Measurements from ENCODE around the gene DNAJC12. TPM values are rescaled to one million over a fixed set of nuclear protein-coding genes. Genes with fewer than 3 reads are reported as not detected.
"Not testable (repeated sequence)": the region's sequence is repeated elsewhere in the genome, so short reads cannot be mapped to it uniquely, and the experiment has no call there.

Gene DNAJC12
- total RNA-seq, 4 donors from 2014 or later = 0.57 TPM; not detected in 3

DNA sequence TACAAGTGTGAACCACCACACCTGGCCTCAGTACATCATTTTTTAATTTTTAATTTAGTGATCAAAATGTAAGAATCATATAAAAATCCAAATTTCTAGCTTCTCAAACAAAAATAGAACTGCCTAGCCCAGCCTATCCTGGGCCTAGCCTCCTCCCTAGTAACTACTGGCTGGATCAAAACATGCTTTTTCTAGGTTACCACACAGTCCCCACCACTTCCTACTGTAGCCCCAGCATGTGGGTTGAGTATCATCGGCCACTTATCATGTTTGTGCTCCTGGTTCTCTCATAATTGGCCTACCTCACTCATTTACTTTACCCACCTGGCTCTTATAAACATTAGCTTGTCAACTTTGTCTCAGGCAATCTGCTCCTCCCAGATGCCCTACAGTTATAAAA, 52.9 kb downstream of the DNAJC12 start:
- 69% methylated on average over 1 of the region's 1 CpG for WGBS

GRCh38 chr10:67784474-67784873, 53.5 kb downstream of the DNAJC12 start:
- Histone ChIP-seq H3K27ac (no peak overlapping the region), H3K9me3 (no peaks in the 10 kb centered on the region), H3K27me3 (peaks cover 2% of the 10 kb centered on the region), H3K4me3 (no peak overlapping the region), H3K4me1 (no peaks in the 10 kb centered on the region), H3K36me3 (no peaks in the 10 kb centered on the region)
- no peak for DNase-seq (ENCODE audit: low spot score in 2 of 2)
- TF ChIP-seq POLR2AphosphoS5 (IDR thresholded peaks at IDR 0.05) = no peak
- TF ChIP-seq POLR2A (IDR thresholded peaks at IDR 0.05) = no peak
- TF ChIP-seq EP300 (IDR thresholded peaks at IDR 0.05) = no peak
- TF ChIP-seq CTCF (IDR thresholded peaks at IDR 0.05) = no peak
- WGBS = 47% methylated on average over 3 of the region's 3 CpGs

More for the DNA sequence above, 52.9 kb downstream of the DNAJC12 start:
- no peak overlapping the region for H3K4me3 ChIP-seq
- H3K27ac ChIP-seq = no peak overlapping the region
- no peaks in the 10 kb centered on the region for H3K9me3 ChIP-seq
- no peaks in the 10 kb centered on the region for H3K4me1 ChIP-seq
- peaks cover 2% of the 10 kb centered on the region for H3K27me3 ChIP-seq
- no peak for DNase-seq (ENCODE audit: low spot score in 2 of 2)
- TF ChIP-seq POLR2AphosphoS5 (IDR thresholded peaks at IDR 0.05) (no peak), EP300 (IDR thresholded peaks at IDR 0.05) (no peak), CTCF (IDR thresholded peaks at IDR 0.05) (no peak), POLR2A (IDR thresholded peaks at IDR 0.05) (no peak)
- H3K36me3 ChIP-seq = no peaks in the 10 kb centered on the region

GRCh38 chr10:67783606-67784294, 54.2 kb downstream of the DNAJC12 start:
- H3K36me3 ChIP-seq = no peaks in the 10 kb centered on the region
- H3K4me1 ChIP-seq = no peaks in the 10 kb centered on the region
- H3K27me3 ChIP-seq = peaks cover 2% of the 10 kb centered on the region
- no peak overlapping the region for H3K4me3 ChIP-seq
- DNase-seq (ENCODE audit: low spot score in 2 of 2) = no peak
- 93% methylated on average over 5 of the region's 5 CpGs for WGBS
- no peaks in the 10 kb centered on the region for H3K9me3 ChIP-seq
- TF ChIP-seq POLR2AphosphoS5 (IDR thresholded peaks at IDR 0.05) (no peak), POLR2A (IDR thresholded peaks at IDR 0.05) (no peak), EP300 (IDR thresholded peaks at IDR 0.05) (no peak), CTCF (IDR thresholded peaks at IDR 0.05) (no peak)
- H3K27ac ChIP-seq = no peak overlapping the region

DNA sequence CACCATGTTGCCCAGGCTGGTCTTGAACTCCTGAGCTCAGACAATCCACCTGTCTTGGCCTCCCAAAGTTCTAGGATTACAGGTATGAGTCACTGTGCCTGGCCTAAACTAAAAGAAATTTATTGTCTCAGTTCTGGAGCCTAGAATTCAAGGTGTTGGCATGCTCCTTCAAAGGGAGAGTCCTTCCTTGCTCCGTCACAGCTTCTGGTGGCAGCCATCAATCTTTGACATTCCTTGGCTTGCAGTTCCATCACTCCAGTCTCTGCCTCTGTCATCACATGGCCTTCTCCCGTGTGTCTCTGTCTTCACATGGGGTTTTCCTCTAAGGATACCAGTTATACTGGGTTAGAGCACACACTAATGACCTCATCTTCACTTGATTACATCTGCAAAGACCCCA, 55.5 kb downstream of the DNAJC12 start:
- Histone ChIP-seq H3K27me3 (peaks cover 2% of the 10 kb centered on the region), H3K4me3 (no peak overlapping the region), H3K4me1 (no peaks in the 10 kb centered on the region), H3K9me3 (no peaks in the 10 kb centered on the region), H3K36me3 (no peaks in the 10 kb centered on the region), H3K27ac (no peak overlapping the region)
- no peak for TF ChIP-seq CTCF (IDR thresholded peaks at IDR 0.05)
- TF ChIP-seq POLR2AphosphoS5 (IDR thresholded peaks at IDR 0.05) = no peak
- no peak for TF ChIP-seq POLR2A (IDR thresholded peaks at IDR 0.05)
- TF ChIP-seq EP300 (IDR thresholded peaks at IDR 0.05) = no peak
- 32% methylated on average over 2 of the region's 2 CpGs for WGBS
- DNase-seq (ENCODE audit: low spot score in 2 of 2) = no peak

DNA sequence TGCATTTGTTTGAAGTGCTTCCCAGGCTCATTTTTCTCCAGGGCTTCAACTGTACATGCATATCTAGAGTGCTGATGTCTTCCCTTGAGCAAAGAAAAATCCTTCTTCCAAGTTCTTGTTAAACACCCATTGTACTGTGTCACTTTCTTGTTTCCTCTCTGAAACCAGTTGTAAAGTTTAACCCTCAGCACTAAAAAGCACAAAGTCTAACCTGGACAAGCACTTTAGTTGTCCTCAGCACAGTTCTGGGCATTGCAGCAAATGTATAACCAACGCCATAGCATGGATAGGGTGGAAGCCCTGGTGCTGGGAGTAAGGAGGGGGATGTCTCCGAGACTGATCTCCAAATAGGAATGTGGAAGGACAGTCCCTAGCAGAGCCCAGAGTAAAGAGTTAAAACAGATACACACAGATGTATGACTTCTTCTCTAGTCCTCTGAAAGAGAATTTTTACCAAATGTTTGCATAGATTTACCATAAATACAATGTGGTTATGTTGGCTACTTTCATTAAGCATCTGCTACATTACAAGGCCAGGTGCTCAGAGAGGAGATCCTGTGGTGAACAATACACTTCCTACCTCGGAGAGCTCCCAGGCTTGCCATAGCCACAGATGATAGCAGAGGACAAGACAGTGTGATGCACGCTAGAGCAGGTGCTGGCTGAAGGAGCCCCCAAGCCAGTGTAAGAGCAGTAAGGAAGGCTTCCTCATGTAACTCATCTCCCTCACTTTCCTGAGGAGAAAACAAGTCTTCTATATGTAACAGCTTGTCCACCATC, 57.0 kb downstream of the DNAJC12 start:
- Histone ChIP-seq H3K9me3 (no peaks in the 10 kb centered on the region), H3K27me3 (peaks cover 2% of the 10 kb centered on the region), H3K4me3 (no peak overlapping the region), H3K27ac (no peak overlapping the region), H3K4me1 (no peaks in the 10 kb centered on the region), H3K36me3 (no peaks in the 10 kb centered on the region)
- DNase-seq (ENCODE audit: low spot score in 2 of 2) = no peak
- 56% methylated on average over 4 of the region's 4 CpGs for WGBS
- TF ChIP-seq POLR2AphosphoS5 (IDR thresholded peaks at IDR 0.05) = no peak
- TF ChIP-seq CTCF (IDR thresholded peaks at IDR 0.05) = no peak

GRCh38 chr10:67780204-67780621, 57.8 kb downstream of the DNAJC12 start:
- not testable (repeated sequence) for H3K36me3 ChIP-seq; H3K4me3 ChIP-seq; H3K27ac ChIP-seq; H3K27me3 ChIP-seq; H3K9me3 ChIP-seq; DNase-seq (ENCODE audit: low spot score in 2 of 2); H3K4me1 ChIP-seq
- WGBS = 36% methylated on average over 5 of the region's 5 CpGs

Data from suprapubic skin (tissue), 4 donors.